ENCODE measurements around the gene HDAC11. TPM values are rescaled to one million over a fixed set of nuclear protein-coding genes. Genes with fewer than 3 reads are reported as not detected.
"Not testable (repeated sequence)": the region's sequence is repeated elsewhere in the genome, so short reads cannot be mapped to it uniquely, and the experiment has no call there.

Gene HDAC11
- total RNA-seq, 4 donors from 2014 or later: 19.8 to 44.0 (median 27.1) TPM

- in situ Hi-C loops (cut with MboI; ENCODE audit: low pct_ligation_motif_present in 1 of 4, low pct_unique_long_range_greater_than_20kb in 1 of 4, low sequenced_read_pairs in 3 of 4): loop anchor here (5.0 to 10.0 kb wide), 3 partner anchors 148 to 388 kb away; partner anchors contain the start of gene WNT7A (in 1 of the 4)
- WGBS, 2 donors (ENCODE audit: low coverage in 1 of 2): 69 to 77% methylated on average over 5 to 6 of the region's 6 CpGs
Measured at GRCh38 chr3:13496879-13497278, 16.8 kb downstream of the HDAC11 start.

GRCh38 chr3:13497386-13497785 is 17.3 kb downstream of the HDAC11 start:
- in situ Hi-C loops (cut with MboI; ENCODE audit: low pct_ligation_motif_present in 1 of 4, low pct_unique_long_range_greater_than_20kb in 1 of 4, low sequenced_read_pairs in 3 of 4): loop anchor here (5.0 to 10.0 kb wide), 3 partner anchors 147 to 387 kb away; partner anchors contain the start of gene WNT7A (in 1 of the 4)
- Histone ChIP-seq H3K27me3 (no peaks in the 10 kb centered on the region), H3K27ac (no peak overlapping the region), H3K36me3 (no peaks in the 10 kb centered on the region), H3K9me3 (no peaks in the 10 kb centered on the region), H3K4me3 (no peak overlapping the region), H3K4me1 (peaks cover 0 to 5% (median 4%) of the 10 kb centered on the region in 4 donors)
- TF ChIP-seq CTCF (IDR thresholded peaks at IDR 0.05) (no peak), POLR2AphosphoS5 (IDR thresholded peaks at IDR 0.05) (no peak), POLR2A (IDR thresholded peaks at IDR 0.05) (no peak), EP300 (IDR thresholded peaks at IDR 0.05; ENCODE audit: low read depth) (no peak)
- 71% methylated on average over 2 of the region's 2 CpGs; no CpG with 5 or more reads in 1 of the 2 donors for WGBS, 2 donors (ENCODE audit: low coverage in 1 of 2)
- no peak for DNase-seq
- intact Hi-C loops (cut with DNase I; ENCODE audit: low total_unique reads): loop anchor here (2.0 kb wide), 1 partner anchor 151 kb away; no protein-coding TSS in a partner anchor

More at GRCh38 chr3:13496879-13497278, 16.8 kb downstream of the HDAC11 start:
- DNase-seq: no peak
- TF ChIP-seq EP300 (IDR thresholded peaks at IDR 0.05; ENCODE audit: low read depth): no peak
- TF ChIP-seq POLR2AphosphoS5 (IDR thresholded peaks at IDR 0.05): no peak
- TF ChIP-seq CTCF (IDR thresholded peaks at IDR 0.05): no peak
- TF ChIP-seq POLR2A (IDR thresholded peaks at IDR 0.05): no peak
- Histone ChIP-seq H3K4me3 (no peak overlapping the region), H3K4me1 (peaks cover 0 to 5% (median 4%) of the 10 kb centered on the region in 4 donors), H3K9me3 (no peaks in the 10 kb centered on the region), H3K36me3 (no peaks in the 10 kb centered on the region), H3K27me3 (no peaks in the 10 kb centered on the region), H3K27ac (peak overlapping the region in 1 of 4 donors; percentile 24)
- intact Hi-C loops (cut with DNase I; ENCODE audit: low total_unique reads): loop anchor here (2.0 kb wide), 1 partner anchor 152 kb away; no protein-coding TSS in a partner anchor

- TF ChIP-seq CTCF (IDR thresholded peaks at IDR 0.05): no peak
- TF ChIP-seq POLR2AphosphoS5 (IDR thresholded peaks at IDR 0.05): no peak
- TF ChIP-seq POLR2A (IDR thresholded peaks at IDR 0.05): no peak
- TF ChIP-seq EP300 (IDR thresholded peaks at IDR 0.05; ENCODE audit: low read depth): no peak
- intact Hi-C loops (cut with DNase I; ENCODE audit: low total_unique reads) (no loop called here), in situ Hi-C loops (cut with MboI; ENCODE audit: low pct_ligation_motif_present in 1 of 4, low pct_unique_long_range_greater_than_20kb in 1 of 4, low sequenced_read_pairs in 3 of 4) (loop anchor here (5.0 to 10.0 kb wide), 3 partner anchors 146 to 386 kb away; partner anchors contain the start of gene WNT7A (in 1 of the 4))
- Histone ChIP-seq H3K9me3 (no peaks in the 10 kb centered on the region), H3K27ac (no peak overlapping the region), H3K36me3 (no peaks in the 10 kb centered on the region), H3K4me3 (no peak overlapping the region), H3K27me3 (no peaks in the 10 kb centered on the region), H3K4me1 (peaks cover 0 to 5% (median 4%) of the 10 kb centered on the region in 4 donors)
- DNase-seq: no peak
- WGBS, 2 donors (ENCODE audit: low coverage in 1 of 2): 74 to 93% methylated on average over 3 to 12 of the region's 14 CpGs
Measured at GRCh38 chr3:13498354-13499060, 18.4 kb downstream of the HDAC11 start.

- H3K4me3 ChIP-seq; H3K9me3 ChIP-seq; intact Hi-C loops (cut with DNase I; ENCODE audit: low total_unique reads); H3K4me1 ChIP-seq; H3K27ac ChIP-seq; H3K36me3 ChIP-seq; H3K27me3 ChIP-seq; DNase-seq: not testable (repeated sequence)
- WGBS, 2 donors (ENCODE audit: low coverage in 1 of 2): 95% methylated on average over 11 of the region's 11 CpGs; no CpG with 5 or more reads in 1 of the 2 donors
- in situ Hi-C loops (cut with MboI; ENCODE audit: low pct_ligation_motif_present in 1 of 4, low pct_unique_long_range_greater_than_20kb in 1 of 4, low sequenced_read_pairs in 3 of 4): loop anchor here (5.0 to 10.0 kb wide), 3 partner anchors 146 to 386 kb away; partner anchors contain the start of gene WNT7A (in 1 of the 4)
Measured at GRCh38 chr3:13499246-13499645, 19.1 kb downstream of the HDAC11 start.
